SH-SY5Y (cell line): ENCODE measurements around the gene GJD4.

Source experiments
- GATA2 ChIP-seq: IDR thresholded peaks from 2 replicates; pipeline ENCODE4 v1.6.1; 2011; ENCODE audit warnings: mild to moderate bottlenecking, low read depth, low read length
- GATA3 ChIP-seq: IDR thresholded peaks from 2 replicates; pipeline ENCODE4 v1.6.1; 2011; ENCODE audit warnings: low read depth, mild to moderate bottlenecking, low read length, moderate library complexity

DNA sequence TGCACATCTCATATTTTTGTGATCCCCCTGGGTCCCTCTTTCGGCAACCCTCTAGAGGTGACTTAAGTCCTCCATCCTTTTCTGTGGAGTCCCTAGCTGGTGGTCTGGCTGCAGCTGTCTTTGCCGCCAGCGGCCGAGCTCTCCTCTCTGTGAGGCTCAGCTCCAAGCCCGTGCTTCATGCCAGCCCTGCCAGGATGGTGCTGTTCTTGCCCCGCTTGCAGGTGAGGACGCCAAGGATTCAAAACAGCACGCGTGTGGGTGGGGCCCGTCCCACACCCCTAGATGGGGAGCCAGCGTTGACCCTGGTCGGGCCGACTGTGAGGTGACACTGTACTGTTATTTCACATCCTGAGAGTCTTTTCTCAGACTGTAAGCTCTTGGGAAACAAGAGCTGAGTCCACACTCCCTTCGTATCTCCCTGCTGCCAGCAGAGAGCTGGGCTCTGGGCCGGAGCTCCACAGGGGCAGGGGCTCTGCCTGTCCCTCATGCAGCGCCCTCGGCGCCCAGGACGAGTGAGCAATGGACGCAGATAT lies 36.6 kb upstream of the GJD4 start:
- TF ChIP-seq GATA2 (no peak), GATA3 (no peak)
